Fibroblast of lung (primary cell): ENCODE measurements around the gene TAPT1. TPM values are rescaled to one million over a fixed set of nuclear protein-coding genes. Genes with fewer than 3 reads are reported as not detected.

Experiments used
- DNase-seq, 2 donors: peaks; one replicate each; pipeline versions ENCODE4 v3.0.0 to v3.0.0-alpha.2; 2010; ENCODE audit warnings: low read depth in 2 of 2
- H2AFZ ChIP-seq: 2 replicates; pipeline ENCODE4 v1.5.1; 2012; ENCODE audit warnings: low read length, control low read depth, inconsistent platforms
- H3K27ac ChIP-seq: 2 replicates; pipeline ENCODE4 v1.5.1; 2011; ENCODE audit warnings: low read length, control low read depth; ENCODE audit not compliant: insufficient read depth
- H3K27me3 ChIP-seq: 2 replicates; pipeline ENCODE4 v1.5.1; 2011; ENCODE audit warnings: mild to moderate bottlenecking, low read length; ENCODE audit not compliant: control insufficient read depth, insufficient read depth
- H3K36me3 ChIP-seq: 2 replicates; pipeline ENCODE4 v1.5.1; 2011; ENCODE audit warnings: low read length; ENCODE audit not compliant: control insufficient read depth, insufficient read depth
- H3K4me1 ChIP-seq: 2 replicates; pipeline ENCODE4 v1.5.1; 2011; ENCODE audit warnings: low read length; ENCODE audit not compliant: control insufficient read depth, insufficient read depth; ENCODE audit errors: extremely low read depth
- H3K4me2 ChIP-seq: 2 replicates; pipeline ENCODE4 v1.5.1; 2011; ENCODE audit warnings: low read length, control low read depth; ENCODE audit not compliant: insufficient read depth; ENCODE audit errors: extremely low read depth
- H3K4me3 ChIP-seq, 4 experiments: fragments of 200-600 bp in 1 of 4; sonication (generic) in 1 of 4; replicated peaks in 1 of 4; 2 replicates each; pipeline ENCODE4 v1.5.1; 2011 to 2016; ENCODE audit warnings: low read length in 4 of 4, low read depth in 3 of 4, mild to moderate bottlenecking in 3 of 4, control low read depth in 2 of 4, inconsistent platforms in 1 of 4, mixed read lengths in 1 of 4; ENCODE audit not compliant: insufficient read depth in 1 of 4; ENCODE audit errors: control extremely low read depth in 1 of 4
- H3K79me2 ChIP-seq: 2 replicates; pipeline ENCODE4 v1.5.1; 2012; ENCODE audit warnings: mild to moderate bottlenecking, low read length, inconsistent platforms; ENCODE audit not compliant: control insufficient read depth, insufficient read depth
- H3K9ac ChIP-seq: 2 replicates; pipeline ENCODE4 v1.5.1; 2011; ENCODE audit warnings: mild to moderate bottlenecking, low read length, control low read depth; ENCODE audit not compliant: insufficient read depth
- H3K9me3 ChIP-seq: 2 replicates; pipeline ENCODE4 v1.5.1; 2012; ENCODE audit warnings: low read depth, low read length; ENCODE audit not compliant: control insufficient read depth, insufficient read depth
- H4K20me1 ChIP-seq: 2 replicates; pipeline ENCODE4 v1.5.1; 2011; ENCODE audit warnings: low read length; ENCODE audit not compliant: control insufficient read depth, insufficient read depth; ENCODE audit errors: extremely low read depth
- EZH2 ChIP-seq: IDR thresholded peaks from 2 replicates; pipeline ENCODE4 v1.5.1; 2012; ENCODE audit warnings: low read length, control low read depth, mild to moderate bottlenecking; ENCODE audit errors: missing control alignments
- polyA plus RNA-seq, 2 donors: library from polyadenylated mRNA; depleted of rRNA in 1 of 2; stranded (reverse) in 1 of 2; unstranded in 1 of 2; fragments of >200 nt; gene quantifications; 2 replicates each; pipeline ENCODE4 v1.2.1, GENCODE V29; 2011 to 2012; ENCODE audit warnings: missing spikeins in 1 of 2
- total RNA-seq: library from RNA; depleted of rRNA; stranded (reverse); fragments of >200 nt; gene quantifications from 2 replicates; pipeline ENCODE4 v1.2.1, GENCODE V29; 2014
- TF ChIP-seq, protein P1 (sequence below), 2 donors: IDR thresholded peaks in 1 of 2; conservative IDR thresholded peaks in 1 of 2; 1 replicate in 1 of 2; 2 replicates in 1 of 2; pipeline ENCODE4 v1.5.1; 2011 to 2012; ENCODE audit warnings: low read length in 2 of 2, control low read depth in 1 of 2, inconsistent platforms in 1 of 2, low read depth in 1 of 2, mild to moderate bottlenecking in 1 of 2

Gene TAPT1
- total and polyA plus RNA-seq, 2 donors (not counting 1 experiment from before 2014, with no cell fraction given): 18.7 to 20.6 TPM

DNA sequence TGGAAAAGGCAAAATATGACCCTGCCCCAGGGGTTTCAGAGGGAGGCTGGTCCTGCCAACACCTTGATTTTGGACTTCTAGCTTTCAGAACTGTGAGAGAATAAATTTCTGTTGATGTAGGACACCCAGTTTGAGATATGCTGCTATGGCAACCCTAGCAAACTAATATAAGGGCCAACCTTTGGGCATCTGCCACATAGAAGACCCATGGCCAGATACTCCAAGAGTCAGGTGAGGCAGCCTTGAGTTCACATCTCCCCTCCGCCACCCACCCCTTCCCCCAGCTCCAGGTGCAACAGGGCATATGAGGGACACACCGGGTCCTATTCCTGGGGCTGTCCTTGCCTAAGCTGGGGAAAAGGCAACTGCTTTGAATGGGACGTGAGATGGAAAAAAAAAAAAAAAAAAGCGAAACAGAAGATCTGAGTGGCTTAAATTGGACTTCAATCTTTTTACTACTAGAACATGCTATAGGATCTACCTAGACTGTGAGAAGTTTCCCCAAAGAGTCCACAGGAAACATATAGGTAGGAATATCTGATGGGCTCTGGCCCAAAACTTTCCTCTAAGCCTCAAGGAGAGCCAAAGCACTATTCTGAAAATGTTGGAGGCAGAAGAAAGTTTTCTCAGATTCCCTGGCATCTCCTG lies 85.9 kb downstream of the TAPT1 start:
- Histone ChIP-seq H3K27ac (no peak overlapping the region), H3K27me3 (no peaks in the 10 kb centered on the region), H3K79me2 (no peaks in the 10 kb centered on the region), H4K20me1 (no peaks in the 10 kb centered on the region), H3K4me3 (no peak overlapping the region), H3K9me3 (no peaks in the 10 kb centered on the region), H3K9ac (no peak overlapping the region), H3K4me2 (no peak overlapping the region), H3K36me3 (no peaks in the 10 kb centered on the region), H2AFZ (no peak overlapping the region), H3K4me1 (peaks cover 3% of the 10 kb centered on the region)
- TF ChIP-seq, protein P1, sequence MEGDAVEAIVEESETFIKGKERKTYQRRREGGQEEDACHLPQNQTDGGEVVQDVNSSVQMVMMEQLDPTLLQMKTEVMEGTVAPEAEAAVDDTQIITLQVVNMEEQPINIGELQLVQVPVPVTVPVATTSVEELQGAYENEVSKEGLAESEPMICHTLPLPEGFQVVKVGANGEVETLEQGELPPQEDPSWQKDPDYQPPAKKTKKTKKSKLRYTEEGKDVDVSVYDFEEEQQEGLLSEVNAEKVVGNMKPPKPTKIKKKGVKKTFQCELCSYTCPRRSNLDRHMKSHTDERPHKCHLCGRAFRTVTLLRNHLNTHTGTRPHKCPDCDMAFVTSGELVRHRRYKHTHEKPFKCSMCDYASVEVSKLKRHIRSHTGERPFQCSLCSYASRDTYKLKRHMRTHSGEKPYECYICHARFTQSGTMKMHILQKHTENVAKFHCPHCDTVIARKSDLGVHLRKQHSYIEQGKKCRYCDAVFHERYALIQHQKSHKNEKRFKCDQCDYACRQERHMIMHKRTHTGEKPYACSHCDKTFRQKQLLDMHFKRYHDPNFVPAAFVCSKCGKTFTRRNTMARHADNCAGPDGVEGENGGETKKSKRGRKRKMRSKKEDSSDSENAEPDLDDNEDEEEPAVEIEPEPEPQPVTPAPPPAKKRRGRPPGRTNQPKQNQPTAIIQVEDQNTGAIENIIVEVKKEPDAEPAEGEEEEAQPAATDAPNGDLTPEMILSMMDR (conservative IDR thresholded peaks at IDR 0.05 in 1 of 2, IDR thresholded peaks at IDR 0.05 in 1 of 2; ENCODE audit: low read depth in 1 of 2, low read length in 2 of 2): no peak
- TF ChIP-seq EZH2: no peak
- no peak for DNase-seq

DNA sequence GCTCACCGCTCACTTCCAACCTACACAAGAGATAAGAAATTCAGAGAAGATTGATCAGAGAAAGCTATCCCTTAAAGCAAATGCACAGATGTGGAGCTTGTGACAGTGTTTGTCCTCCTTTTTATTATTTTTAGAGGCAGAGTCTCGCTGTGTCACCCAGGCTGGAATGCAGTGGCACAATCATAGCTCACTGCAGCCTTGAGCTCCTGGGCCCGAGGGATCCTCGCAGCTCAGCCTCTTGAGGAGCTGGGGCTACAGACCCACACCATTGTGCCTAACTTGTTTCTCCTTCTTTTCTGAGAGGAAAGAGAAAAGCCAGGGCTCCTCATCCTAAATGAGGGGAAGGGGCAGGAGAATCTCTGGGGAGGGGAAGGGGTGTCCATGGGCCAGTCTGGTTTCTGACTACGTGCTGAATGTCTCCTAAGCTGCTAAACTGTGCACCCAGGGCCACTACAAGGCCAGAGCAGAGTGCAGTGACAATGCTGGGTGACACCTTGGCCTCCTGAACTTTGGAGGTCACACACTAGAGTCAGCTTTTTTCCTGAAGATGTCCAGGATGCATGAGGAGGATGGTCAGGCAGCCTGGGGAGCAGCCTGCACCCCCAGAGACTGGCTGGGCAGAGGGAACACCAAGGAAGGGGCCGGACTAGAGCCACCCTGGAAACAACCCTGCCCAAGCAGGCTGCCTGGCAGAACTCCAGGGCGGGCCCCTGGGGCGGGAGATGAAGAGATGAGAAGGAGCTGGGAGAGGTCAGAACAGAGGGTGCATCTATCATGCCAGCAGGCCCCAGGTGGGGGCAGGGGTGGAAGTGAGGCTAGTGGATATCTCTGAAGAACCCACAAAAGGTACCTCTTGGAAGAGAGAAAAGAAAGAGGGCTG lies 87.0 kb downstream of the TAPT1 start:
- no peak for DNase-seq
- Histone ChIP-seq H2AFZ (no peak overlapping the region), H3K79me2 (no peaks in the 10 kb centered on the region), H3K4me3 (no peak overlapping the region), H4K20me1 (no peaks in the 10 kb centered on the region), H3K4me1 (peaks cover 3% of the 10 kb centered on the region), H3K27me3 (peaks cover under 1% of the 10 kb centered on the region), H3K4me2 (no peak overlapping the region), H3K9me3 (no peaks in the 10 kb centered on the region), H3K9ac (no peak overlapping the region), H3K27ac (no peak overlapping the region), H3K36me3 (no peaks in the 10 kb centered on the region)
- TF ChIP-seq, protein P1 (conservative IDR thresholded peaks at IDR 0.05 in 1 of 2, IDR thresholded peaks at IDR 0.05 in 1 of 2; ENCODE audit: low read depth in 1 of 2, low read length in 2 of 2): no peak
- no peak for TF ChIP-seq EZH2

DNA sequence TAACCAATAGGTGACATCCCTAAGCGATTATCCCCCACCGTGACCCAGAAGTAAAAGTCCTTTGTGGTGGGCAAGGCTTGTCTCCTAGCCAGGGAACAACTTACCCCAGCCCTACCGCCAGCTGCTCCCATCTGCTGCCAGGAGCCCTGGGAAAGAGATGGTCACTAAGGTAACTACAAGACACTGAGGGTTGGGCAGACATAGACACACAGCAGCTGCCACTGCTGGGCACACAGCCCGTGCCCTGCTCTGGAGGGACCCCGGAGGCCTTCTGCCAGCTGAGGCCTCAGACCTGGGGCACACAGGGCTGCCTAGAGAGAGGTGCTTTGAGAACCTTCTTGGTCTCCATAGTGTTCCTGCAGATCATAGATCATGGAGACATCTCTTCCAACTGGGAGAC lies 89.4 kb downstream of the TAPT1 start:
- Histone ChIP-seq H3K36me3 (no peaks in the 10 kb centered on the region), H3K27ac (no peak overlapping the region), H3K4me3 (no peak overlapping the region), H3K9ac (no peak overlapping the region), H4K20me1 (no peaks in the 10 kb centered on the region), H2AFZ (no peak overlapping the region), H3K9me3 (no peaks in the 10 kb centered on the region), H3K27me3 (peaks cover 2% of the 10 kb centered on the region), H3K4me2 (no peak overlapping the region), H3K79me2 (no peaks in the 10 kb centered on the region), H3K4me1 (peaks cover 3% of the 10 kb centered on the region)
- no peak for TF ChIP-seq EZH2
- TF ChIP-seq, protein P1 (conservative IDR thresholded peaks at IDR 0.05 in 1 of 2, IDR thresholded peaks at IDR 0.05 in 1 of 2; ENCODE audit: low read depth in 1 of 2, low read length in 2 of 2): no peak
- no peak for DNase-seq
